NCI-H146 treated with DMSO at 0.1 percent for 48 hours (cell line): ENCODE data around the gene ETV6.
"Not testable (repeated sequence)": the region's sequence is repeated elsewhere in the genome, so short reads cannot be mapped to it uniquely, and the experiment has no call there.

ENCODE experiments used
- DNase-seq: peaks from one replicate; lab custom pipeline; 2025; ENCODE audit not compliant: unreplicated experiment; lab: John Stamatoyannopoulos, UW

Gene ETV6

GRCh38 chr12:11905534-11905933 is 256.1 kb downstream of the ETV6 start:
- no peak for DNase-seq

GRCh38 chr12:11906286-11906935 is 256.9 kb downstream of the ETV6 start:
- no peak for DNase-seq

- no peak for DNase-seq
Observed at GRCh38 chr12:11907625-11908024, 258.2 kb downstream of the ETV6 start.

DNA sequence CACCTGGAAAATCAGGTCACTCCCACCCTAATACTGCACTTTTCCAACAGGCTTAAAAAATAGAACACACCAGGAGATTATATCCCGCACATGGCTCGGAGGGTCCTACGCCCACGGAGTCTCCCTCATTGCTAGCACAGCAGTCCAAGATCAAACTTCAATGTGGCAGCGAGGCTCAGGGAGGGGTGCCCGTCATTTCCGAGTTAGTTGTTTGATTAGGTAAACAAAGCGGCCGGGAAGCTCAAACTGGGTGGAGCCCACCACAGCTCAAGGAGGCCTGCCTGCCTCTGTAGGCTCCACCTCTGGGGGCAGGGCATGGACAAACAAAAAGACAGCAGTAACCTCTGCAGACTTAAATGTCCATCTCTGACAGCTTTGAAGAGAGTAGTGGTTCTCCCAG is 259.9 kb downstream of the ETV6 start:
- not testable (repeated sequence) for DNase-seq

- no peak for DNase-seq
Observed at GRCh38 chr12:11916113-11916512, 266.6 kb downstream of the ETV6 start.

DNA sequence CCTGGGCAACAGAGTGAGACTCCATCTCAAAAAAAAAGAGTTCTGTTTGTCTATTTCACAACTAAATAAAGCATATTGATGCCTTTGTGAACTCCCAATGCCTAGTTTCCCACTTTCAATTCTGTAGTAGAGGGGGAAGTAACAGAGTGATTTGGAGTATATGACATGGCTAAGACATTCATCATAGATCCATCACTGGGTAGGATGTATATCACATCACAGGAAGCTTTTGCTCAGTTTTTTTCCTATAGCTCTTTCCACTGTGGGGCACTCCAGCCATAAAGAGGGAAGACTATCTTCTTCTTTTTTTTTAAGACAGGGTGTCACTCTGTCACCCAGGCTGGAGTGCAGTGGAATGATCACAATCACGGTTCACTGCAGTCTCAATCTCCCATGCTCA is 267.3 kb downstream of the ETV6 start:
- no peak for DNase-seq

DNA sequence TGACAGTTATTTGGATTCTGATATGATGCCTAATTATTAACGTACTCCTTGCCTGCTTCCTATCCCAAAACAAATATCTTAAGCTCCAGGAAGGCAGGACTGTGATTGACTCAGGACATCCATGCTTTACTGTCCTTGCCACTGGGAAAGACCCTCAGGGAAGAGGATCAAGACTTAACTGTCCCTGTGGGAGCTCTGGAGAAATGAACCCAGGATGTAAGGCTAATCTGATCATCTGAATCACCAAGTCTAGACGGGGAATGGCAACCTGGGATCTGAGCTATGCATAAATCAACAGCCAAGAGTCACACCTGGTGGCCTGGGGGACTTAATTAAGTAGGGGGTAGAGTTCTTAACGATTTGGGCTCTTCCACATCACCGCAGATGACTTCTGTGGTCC is 268.0 kb downstream of the ETV6 start:
- DNase-seq = no peak

DNA sequence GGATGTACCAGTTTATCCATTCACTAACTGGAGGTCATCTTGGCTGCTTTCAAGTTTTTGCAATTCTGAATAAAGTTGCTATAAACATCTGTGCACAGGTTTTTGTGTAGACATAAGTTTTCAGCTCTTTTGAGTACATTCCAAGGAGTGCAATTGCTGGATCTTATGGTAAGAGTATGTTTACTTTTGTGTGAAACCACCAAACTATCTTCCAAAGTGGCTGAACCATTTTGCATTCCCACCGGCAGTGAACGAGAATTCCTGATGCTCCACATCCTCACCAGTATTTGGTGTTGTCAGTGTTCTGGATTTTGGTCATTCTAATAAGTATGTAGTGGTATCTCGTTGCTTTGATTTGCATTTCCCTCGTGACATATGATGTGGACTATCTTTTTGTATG is 270.8 kb downstream of the ETV6 start:
- DNase-seq = no peak

- DNase-seq = no peak
Observed at GRCh38 chr12:11922361-11922760, 272.9 kb downstream of the ETV6 start.

DNA sequence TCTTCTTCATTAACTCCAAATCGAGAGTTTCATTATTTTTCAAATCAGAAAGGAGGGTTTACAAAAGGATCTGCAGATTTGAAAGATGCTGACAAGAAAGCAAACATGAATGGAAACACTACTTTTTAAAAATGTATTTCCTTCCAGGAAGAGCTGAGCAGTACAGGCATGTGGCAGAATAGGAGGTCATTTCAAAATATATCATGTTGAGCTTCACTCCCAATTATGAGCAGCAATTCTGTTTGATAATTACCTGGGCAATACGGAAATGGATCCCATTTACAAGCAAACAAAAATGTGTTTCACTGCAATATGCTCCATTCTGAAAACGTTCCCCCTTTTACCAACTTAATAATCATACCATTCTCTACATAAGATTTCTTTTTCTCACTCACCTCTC is 273.6 kb downstream of the ETV6 start:
- DNase-seq = no peak

DNA sequence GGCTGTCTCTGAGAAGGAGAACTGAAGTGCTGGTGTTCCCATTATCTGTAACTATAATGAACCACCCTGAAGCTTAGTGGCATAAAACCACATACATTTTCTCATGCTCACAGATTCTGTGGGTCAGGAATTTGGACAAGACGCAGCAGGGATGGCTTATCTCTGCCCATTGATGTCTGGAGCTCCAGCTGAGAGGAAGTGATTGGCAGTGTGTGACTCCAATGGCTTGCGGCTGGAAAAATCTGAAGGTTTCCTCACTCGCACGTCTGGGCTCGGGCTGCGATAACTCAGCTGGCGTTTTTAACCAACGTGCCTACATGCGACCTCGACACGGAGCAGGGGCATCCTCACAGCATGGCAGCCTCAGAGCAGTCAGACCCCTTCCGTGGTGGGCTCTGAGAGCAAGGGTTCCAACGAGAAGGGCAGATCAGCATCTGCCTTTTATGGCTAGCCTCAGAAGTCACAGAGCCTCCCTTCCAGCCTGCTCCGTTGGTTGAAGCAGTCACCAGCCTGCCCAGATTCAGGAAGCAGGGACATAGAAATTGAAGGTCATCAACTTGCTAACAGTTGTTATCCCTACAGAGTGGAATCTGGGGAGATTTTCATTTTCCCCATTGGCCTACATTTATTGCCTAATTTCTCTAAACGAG is 277.9 kb downstream of the ETV6 start:
- peak; percentile 94 for DNase-seq

GRCh38 chr12:11929714-11930113 is 280.2 kb downstream of the ETV6 start:
- DNase-seq = no peak

DNA sequence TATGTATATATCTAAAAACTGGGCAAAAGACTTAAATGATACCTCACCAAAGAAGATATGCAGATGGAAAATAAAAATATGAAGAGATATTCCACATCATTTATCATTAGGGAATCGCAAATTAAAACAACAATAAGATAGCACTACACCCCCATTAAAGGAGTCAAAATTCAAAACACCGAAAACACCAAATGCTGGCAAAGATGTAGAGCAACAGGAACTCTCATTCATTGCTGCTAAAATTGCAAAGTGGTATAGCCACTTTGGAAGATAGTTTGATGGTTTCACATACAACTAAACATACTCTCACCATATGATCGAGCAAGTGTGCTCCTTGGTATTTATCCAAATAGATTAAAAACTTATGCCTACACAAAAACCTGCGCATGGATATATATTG is 289.7 kb downstream of the ETV6 start:
- no peak for DNase-seq

DNA sequence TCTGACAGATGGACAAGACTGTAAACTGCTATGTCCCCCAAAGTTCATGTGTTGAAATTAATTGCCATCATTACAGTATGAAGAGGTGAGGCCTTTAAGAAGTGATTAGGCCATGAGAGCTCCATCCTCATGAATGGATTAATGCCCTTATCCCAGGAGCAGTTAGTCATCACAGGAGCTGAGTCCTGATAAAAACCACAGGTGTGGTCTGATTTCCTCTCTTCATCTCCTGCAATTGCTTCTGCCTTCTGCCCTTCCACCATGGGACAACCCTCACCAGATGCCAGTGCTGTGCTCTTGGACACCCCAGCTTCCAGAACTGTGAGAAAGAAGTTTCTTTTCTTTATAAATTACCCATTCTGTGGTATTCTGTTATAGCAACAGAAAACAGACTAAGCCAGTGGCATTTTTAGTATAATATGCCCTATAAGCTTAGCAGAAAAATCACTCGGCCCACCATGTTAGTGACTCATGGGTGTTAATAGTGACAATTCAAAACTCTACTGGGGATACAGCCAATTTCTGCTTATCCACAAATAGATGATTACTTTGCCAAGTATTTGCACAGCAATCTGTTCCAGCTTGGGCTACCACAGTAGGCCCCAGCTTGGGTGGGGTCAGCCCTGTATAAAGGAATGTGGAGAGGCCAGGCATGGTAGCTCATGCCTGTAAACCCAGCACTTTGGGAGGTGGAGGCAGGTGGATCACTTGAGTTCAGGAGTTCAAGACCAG is 292.3 kb downstream of the ETV6 start:
- no peak for DNase-seq

- peak; percentile 77 for DNase-seq
Observed at GRCh38 chr12:11943919-11944700, 294.6 kb downstream of the ETV6 start.
